GM21786 (cell line): ENCODE measurements around the gene DGCR2.
"Not testable (repeated sequence)": the region's sequence is repeated elsewhere in the genome, so short reads cannot be mapped to it uniquely, and the experiment has no call there.

Source experiments
- ATAC-seq: cut with Tn5 transposase; IDR thresholded peaks from one replicate; pipeline ENCODE4 v1.9.1; 2021; ENCODE audit not compliant: unreplicated experiment

Gene DGCR2

GRCh38 chr22:19012308-19012986 is 109.8 kb downstream of the DGCR2 start:
- ATAC-seq: no peak

DNA sequence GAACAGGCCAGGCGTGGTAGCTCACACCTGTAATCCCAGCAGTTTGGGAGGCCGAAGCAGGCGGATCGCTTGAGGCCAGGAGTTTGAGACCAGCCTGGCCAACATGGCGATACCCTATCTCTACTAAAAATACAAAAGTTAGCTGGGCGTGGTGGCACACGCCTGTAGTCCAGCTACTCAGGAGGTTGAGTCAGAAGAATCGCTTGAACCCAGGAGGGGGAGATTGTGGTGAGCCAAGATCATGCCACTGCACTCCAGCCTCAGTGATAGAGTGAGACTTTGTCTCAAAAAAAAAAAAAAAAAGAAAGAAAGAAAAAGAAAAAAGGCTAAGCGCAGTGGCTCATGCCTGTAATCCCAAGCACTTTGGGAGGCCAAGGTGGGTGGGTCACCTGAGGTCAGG is 110.6 kb downstream of the DGCR2 start:
- not testable (repeated sequence) for ATAC-seq

GRCh38 chr22:19011075-19011474 is 111.1 kb downstream of the DGCR2 start:
- no peak for ATAC-seq

DNA sequence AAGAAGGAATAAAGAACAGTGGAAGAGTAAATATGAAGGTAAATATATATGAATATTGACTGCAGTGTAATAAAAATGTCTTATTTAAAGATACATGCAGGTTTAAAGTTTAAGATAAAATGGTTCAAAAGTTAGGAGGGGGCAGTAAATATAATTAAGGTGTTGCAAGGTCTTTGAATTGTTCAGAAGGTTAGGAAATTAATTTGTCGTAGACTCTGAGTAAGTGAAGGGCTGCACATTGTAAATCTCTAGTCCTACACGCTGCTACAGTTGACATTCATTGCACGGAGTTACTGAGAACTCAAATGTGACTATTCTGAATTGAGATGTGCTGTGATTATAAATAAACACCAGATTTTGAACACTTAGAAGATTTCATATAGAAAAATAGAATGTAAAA is 116.3 kb downstream of the DGCR2 start:
- no peak for ATAC-seq

GRCh38 chr22:19004471-19004870 is 117.7 kb downstream of the DGCR2 start:
- ATAC-seq: no peak

- no peak for ATAC-seq
Observed at GRCh38 chr22:19003508-19003907, 118.7 kb downstream of the DGCR2 start.

DNA sequence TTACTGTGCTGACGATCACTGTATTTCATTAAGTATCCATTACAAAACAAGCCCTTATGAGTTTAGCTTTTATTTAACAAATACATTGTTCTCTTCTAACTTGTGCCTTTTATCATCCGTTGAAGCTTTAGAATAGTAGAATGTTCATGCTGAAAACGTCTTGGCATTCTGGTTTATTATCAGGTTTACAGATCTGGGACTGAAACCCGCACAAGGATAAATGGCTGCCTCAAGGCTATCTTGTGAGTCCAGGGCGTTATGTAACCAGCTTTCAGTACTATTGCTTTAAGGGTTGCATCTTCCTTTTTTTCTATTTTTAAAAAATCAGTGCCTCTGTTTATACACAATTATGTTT is 119.6 kb downstream of the DGCR2 start:
- ATAC-seq: no peak

- ATAC-seq: no peak
Observed at GRCh38 chr22:19001204-19001603, 121.0 kb downstream of the DGCR2 start.

DNA sequence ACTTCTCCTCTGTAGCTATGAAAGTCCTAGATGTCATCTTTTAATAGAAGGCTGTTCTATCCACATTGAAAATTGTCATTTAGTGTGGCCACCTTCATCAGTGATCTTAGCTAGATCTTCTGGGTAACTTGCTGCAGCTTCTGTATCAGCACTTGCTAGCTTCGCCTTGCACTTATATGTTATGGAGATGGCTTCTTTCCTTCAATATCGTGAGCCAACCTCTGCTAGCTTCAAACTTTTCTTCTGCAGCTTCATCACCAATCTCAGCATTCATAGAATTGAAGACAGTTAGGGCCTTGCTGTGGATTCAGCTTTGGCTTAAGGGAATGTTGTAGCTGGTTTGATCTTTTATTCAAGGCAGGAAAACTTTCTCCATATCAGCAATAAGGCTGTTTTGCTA is 122.1 kb downstream of the DGCR2 start:
- ATAC-seq: not testable (repeated sequence)

- no peak for ATAC-seq
Observed at GRCh38 chr22:18999416-18999815, 122.8 kb downstream of the DGCR2 start.

GRCh38 chr22:18999008-18999407 is 123.2 kb downstream of the DGCR2 start:
- no peak for ATAC-seq

GRCh38 chr22:18997925-18998315 is 124.3 kb downstream of the DGCR2 start:
- no peak for ATAC-seq

DNA sequence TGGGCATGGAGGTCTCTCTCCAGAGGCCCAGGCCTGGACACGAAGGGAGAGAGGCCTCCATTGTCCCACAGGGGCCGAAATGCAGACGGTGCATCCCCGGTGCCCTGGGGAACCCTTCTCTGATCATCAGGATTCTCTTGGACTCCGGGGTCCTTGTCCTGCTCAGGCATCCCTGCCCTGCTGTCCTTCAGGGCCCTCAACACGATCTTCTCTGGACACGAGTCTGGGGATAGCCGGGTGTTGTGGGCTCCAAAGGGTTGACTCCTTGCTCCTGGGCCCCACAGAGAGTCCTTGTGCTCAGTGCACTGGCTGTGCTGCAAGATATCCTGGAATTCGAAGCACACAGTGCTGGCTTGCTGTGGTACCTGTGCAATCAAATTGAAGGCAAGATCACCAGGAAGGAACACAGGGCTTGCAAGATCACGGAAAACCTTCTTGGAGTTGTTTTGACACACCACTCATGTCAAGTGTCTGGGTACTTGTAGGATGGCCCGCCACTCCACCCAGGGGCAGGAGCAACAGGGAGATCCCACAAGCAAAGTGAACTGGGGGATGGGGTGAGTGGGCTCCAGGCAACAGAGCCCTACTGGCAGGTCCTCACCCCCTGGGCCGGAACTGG is 124.8 kb downstream of the DGCR2 start:
- ATAC-seq: no peak

DNA sequence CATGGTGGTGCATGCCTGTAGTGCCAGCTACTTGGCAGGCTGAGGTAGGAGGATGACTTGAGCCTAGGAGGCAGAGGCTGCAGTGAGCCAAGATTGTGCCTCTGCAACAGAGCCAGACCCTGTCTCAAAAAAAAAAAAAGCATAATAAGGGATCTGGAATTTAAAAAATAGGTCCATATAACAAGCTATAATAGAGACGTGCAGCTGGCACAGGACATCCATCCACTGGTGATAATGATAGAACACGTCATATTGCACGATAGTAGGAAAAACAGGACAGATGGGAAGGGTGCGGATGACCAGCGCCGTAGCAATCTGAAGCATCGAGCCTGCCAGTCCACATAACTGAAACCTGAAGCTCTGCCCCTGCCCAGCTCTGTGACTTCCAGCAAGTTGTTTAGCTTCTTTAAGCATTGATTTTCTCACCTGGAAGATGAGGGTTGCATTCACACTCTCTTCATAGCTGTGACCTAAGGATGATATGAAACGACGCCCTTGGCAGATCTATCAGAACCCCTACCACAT is 125.8 kb downstream of the DGCR2 start:
- ATAC-seq: no peak

DNA sequence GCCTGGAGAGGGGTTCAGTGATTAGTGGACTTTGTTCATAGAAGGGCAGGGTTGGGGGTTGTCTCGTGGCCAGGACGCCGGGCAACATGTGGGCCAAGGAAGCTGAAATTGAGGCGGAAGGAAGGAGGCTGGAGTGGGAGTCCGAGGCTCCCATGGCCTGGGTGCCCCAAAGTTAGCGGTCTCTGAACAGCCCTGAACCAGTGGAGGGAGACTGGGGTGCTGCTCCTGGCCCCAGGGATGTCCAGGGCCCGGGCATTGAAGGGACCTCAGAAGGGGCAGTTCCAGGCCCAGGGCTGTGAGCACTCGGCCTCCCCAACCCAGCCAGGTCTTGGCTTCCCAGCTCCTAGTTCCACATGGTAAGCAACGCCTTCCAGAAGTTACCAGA is 126.9 kb downstream of the DGCR2 start:
- ATAC-seq: no peak

DNA sequence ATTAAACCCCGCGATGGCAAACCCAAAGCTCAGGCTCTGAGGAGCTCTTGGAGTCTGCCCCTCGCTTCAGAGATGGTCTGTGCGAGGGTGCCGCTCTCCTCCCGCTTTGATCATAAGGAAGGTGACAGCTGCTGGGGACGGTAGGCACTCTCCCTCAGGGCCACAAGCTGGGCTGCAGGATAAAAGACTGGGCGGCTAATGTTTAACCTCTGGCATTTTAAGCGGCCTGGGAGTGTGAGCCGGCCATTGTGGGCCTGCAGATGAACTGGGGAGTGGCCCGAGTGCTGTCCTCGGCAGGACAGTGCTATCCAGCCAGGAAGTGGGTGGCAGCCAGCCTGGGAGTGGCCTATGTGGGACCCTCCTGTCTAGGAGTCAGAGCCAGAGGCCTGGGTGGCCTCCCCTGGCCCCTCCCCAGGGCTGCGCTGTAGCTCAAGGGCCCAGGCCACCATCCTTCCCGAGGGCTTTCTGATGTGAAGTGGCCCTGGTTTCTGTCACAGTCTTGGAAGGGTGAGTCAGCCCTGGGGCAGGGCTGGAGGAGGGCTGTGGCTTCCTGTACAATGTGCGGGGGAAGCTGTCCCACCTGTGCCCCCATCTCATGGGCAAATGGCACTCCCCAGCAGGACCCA is 127.4 kb downstream of the DGCR2 start:
- no peak for ATAC-seq

DNA sequence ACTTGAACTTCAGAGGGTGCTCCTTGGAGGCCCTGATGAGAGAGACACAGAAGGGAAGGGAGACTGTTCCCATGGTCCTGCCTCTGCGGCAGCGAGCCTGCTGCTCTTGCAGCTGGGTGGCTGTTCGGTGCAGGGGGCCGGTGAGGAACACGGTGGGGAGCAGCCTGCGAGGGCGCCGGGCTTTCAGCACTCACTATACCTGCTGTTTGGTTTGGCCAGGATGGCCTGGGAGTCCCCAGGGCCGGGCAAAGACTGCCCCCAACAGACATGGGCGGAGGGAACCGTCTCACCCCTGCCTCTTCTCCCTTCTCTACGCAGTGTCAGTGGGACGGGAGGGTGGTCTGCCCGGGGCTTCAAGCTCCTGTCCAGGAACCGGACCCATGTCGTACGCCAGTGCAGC is 128.2 kb downstream of the DGCR2 start:
- no peak for ATAC-seq

- no peak for ATAC-seq
Observed at GRCh38 chr22:18992543-18993198, 129.5 kb downstream of the DGCR2 start.

GRCh38 chr22:18991821-18992442 is 130.3 kb downstream of the DGCR2 start:
- ATAC-seq: no peak

DNA sequence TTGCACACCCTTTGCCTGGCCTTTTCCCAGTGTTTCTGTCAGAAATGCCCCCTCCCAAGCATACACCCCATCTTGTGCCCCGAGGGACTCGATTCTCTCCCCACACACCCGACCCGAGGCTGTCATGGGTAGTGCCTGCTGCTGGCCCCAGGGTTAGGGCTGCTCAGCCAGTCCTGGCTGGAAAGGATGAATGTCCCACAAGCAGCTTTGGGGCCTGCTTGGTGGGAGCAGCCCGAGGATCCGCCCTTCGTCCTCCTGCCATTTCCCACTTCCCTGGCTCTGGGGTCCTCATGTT is 131.1 kb downstream of the DGCR2 start:
- ATAC-seq: no peak

GRCh38 chr22:18990355-18991137 is 131.7 kb downstream of the DGCR2 start:
- no peak for ATAC-seq
